Measurements from ENCODE around the gene SPATA17. TPM values are rescaled to one million over a fixed set of nuclear protein-coding genes. Genes with fewer than 3 reads are reported as not detected.
A peak's percentile ranks its signal among the peaks of the same experiment; 100 is the strongest.

Gene SPATA17
- total and polyA plus RNA-seq, 2 experiments from 2014 or later = 1.2 to 3.5 TPM

DNA sequence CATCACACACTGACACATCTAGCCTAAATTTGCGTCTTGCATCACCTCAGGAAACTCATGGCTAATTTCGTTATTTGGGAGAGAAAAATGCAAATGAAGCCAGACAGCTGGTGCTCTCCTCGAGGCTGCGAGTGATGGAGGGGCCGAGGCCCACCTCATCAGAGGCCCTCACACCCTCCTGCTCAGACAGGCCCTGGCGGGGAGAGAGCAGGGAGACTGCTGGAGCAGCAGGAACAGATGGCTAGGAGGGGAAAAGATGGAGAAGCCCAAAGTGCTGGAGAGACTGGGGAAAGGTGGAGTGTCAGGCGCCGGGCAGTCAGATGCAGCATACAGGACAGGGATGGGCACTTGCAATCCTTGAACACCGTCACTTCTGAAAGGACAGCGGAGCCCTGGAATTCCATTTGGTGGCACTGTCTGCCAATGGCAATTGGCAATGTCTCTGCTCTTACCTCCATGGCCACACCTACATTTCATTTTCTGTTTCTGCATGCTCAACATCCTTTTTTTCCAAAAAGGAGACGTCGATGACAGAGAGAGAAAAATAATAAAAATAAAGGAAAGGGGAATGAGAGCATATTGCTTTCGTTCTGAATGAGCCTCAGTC, 286.2 kb downstream of the SPATA17 start:
- H3K79me2 ChIP-seq (replicated peaks; ENCODE audit: insufficient read depth) = no peaks in the 10 kb centered on the region
- Mint-ChIP-seq H3K36me3 (ENCODE audit: low read depth) (no peaks in the 10 kb centered on the region), H3K27ac (no peak overlapping the region), H3K9me3 (no peaks in the 10 kb centered on the region; the same call in 2 of the 3 replicates), H3K27me3 (ENCODE audit: insufficient read depth, low read depth, poor library complexity) (peaks cover 9% of the 10 kb centered on the region), H3K4me1 (peaks cover 7% of the 10 kb centered on the region; the same call in 2 of the 3 replicates), H3K4me3 (no peak overlapping the region)
- DNase-seq (ENCODE audit: low spot score) (no peak), ATAC-seq (no peak)
- H3K9me2 ChIP-seq (ENCODE audit: insufficient read depth) = no peaks in the 10 kb centered on the region
- peak overlapping the region; percentile 66 for H2AFZ ChIP-seq
- H4K20me1 ChIP-seq (replicated peaks; ENCODE audit: insufficient read depth) = no peaks in the 10 kb centered on the region
- no peaks in the 10 kb centered on the region for H3K27me3 ChIP-seq (ENCODE audit: insufficient read depth)
- H3K4me2 ChIP-seq = no peak overlapping the region
- H3K4me1 ChIP-seq (ENCODE audit: insufficient read depth) = no peaks in the 10 kb centered on the region
- no peaks in the 10 kb centered on the region for H3K36me3 ChIP-seq (ENCODE audit: insufficient read depth)
- H3K4me3 ChIP-seq = no peak overlapping the region
- TF ChIP-seq, protein P1, sequence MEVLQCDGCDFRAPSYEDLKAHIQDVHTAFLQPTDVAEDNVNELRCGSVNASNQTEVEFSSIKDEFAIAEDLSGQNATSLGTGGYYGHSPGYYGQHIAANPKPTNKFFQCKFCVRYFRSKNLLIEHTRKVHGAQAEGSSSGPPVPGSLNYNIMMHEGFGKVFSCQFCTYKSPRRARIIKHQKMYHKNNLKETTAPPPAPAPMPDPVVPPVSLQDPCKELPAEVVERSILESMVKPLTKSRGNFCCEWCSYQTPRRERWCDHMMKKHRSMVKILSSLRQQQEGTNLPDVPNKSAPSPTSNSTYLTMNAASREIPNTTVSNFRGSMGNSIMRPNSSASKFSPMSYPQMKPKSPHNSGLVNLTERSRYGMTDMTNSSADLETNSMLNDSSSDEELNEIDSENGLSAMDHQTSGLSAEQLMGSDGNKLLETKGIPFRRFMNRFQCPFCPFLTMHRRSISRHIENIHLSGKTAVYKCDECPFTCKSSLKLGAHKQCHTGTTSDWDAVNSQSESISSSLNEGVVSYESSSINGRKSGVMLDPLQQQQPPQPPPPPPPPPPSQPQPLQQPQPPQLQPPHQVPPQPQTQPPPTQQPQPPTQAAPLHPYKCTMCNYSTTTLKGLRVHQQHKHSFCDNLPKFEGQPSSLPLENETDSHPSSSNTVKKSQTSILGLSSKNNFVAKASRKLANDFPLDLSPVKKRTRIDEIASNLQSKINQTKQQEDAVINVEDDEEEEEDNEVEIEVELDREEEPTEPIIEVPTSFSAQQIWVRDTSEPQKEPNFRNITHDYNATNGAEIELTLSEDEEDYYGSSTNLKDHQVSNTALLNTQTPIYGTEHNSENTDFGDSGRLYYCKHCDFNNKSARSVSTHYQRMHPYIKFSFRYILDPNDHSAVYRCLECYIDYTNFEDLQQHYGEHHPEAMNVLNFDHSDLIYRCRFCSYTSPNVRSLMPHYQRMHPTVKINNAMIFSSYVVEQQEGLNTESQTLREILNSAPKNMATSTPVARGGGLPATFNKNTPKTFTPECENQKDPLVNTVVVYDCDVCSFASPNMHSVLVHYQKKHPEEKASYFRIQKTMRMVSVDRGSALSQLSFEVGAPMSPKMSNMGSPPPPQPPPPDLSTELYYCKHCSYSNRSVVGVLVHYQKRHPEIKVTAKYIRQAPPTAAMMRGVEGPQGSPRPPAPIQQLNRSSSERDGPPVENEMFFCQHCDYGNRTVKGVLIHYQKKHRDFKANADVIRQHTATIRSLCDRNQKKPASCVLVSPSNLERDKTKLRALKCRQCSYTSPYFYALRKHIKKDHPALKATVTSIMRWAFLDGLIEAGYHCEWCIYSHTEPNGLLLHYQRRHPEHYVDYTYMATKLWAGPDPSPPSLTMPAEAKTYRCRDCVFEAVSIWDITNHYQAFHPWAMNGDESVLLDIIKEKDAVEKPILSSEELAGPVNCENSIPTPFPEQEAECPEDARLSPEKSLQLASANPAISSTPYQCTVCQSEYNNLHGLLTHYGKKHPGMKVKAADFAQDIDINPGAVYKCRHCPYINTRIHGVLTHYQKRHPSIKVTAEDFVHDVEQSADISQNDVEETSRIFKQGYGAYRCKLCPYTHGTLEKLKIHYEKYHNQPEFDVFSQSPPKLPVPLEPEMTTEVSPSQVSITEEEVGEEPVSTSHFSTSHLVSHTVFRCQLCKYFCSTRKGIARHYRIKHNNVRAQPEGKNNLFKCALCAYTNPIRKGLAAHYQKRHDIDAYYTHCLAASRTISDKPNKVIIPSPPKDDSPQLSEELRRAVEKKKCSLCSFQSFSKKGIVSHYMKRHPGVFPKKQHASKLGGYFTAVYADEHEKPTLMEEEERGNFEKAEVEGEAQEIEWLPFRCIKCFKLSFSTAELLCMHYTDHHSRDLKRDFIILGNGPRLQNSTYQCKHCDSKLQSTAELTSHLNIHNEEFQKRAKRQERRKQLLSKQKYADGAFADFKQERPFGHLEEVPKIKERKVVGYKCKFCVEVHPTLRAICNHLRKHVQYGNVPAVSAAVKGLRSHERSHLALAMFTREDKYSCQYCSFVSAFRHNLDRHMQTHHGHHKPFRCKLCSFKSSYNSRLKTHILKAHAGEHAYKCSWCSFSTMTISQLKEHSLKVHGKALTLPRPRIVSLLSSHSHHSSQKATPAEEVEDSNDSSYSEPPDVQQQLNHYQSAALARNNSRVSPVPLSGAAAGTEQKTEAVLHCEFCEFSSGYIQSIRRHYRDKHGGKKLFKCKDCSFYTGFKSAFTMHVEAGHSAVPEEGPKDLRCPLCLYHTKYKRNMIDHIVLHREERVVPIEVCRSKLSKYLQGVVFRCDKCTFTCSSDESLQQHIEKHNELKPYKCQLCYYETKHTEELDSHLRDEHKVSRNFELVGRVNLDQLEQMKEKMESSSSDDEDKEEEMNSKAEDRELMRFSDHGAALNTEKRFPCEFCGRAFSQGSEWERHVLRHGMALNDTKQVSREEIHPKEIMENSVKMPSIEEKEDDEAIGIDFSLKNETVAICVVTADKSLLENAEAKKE (CRISPR knock-in tag; IDR thresholded peaks at IDR 0.05) = no peak
- no peak for TF ChIP-seq ZNF114 (CRISPR knock-in tag; IDR thresholded peaks at IDR 0.05)
- TF ChIP-seq JUNB (IDR thresholded peaks at IDR 0.05; ENCODE audit: unreplicated experiment) = no peak
- TF ChIP-seq, protein P2, sequence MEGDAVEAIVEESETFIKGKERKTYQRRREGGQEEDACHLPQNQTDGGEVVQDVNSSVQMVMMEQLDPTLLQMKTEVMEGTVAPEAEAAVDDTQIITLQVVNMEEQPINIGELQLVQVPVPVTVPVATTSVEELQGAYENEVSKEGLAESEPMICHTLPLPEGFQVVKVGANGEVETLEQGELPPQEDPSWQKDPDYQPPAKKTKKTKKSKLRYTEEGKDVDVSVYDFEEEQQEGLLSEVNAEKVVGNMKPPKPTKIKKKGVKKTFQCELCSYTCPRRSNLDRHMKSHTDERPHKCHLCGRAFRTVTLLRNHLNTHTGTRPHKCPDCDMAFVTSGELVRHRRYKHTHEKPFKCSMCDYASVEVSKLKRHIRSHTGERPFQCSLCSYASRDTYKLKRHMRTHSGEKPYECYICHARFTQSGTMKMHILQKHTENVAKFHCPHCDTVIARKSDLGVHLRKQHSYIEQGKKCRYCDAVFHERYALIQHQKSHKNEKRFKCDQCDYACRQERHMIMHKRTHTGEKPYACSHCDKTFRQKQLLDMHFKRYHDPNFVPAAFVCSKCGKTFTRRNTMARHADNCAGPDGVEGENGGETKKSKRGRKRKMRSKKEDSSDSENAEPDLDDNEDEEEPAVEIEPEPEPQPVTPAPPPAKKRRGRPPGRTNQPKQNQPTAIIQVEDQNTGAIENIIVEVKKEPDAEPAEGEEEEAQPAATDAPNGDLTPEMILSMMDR (conservative IDR thresholded peaks at IDR 0.05; ENCODE audit: low read depth in 2 of 2) = peak in 1 of 2 experiments; percentile 47; a peak in 2 of 4 replicates
- TF ChIP-seq POLR2AphosphoS5 (IDR thresholded peaks at IDR 0.05; ENCODE audit: low read depth) = no peak
- no peak for TF ChIP-seq CREB1 (CRISPR knock-in tag; IDR thresholded peaks at IDR 0.05; ENCODE audit: low read depth)
- H3K27ac ChIP-seq (ENCODE audit: low read depth) = no peak overlapping the region
- no peaks in the 10 kb centered on the region for H3F3A ChIP-seq (replicated peaks; ENCODE audit: low read depth)
